Fibroblast of lung (primary cell): ENCODE results near the gene FARP1. TPM values are rescaled to one million over a fixed set of nuclear protein-coding genes. Genes with fewer than 3 reads are reported as not detected.

ENCODE experiments used
- DNase-seq, 2 donors: peaks; one replicate each; pipeline versions ENCODE4 v3.0.0 to v3.0.0-alpha.2; 2010; ENCODE audit warnings: low read depth in 2 of 2
- H2AFZ ChIP-seq: 2 replicates; pipeline ENCODE4 v1.5.1; 2012; ENCODE audit warnings: low read length, control low read depth, inconsistent platforms
- H3K27ac ChIP-seq: 2 replicates; pipeline ENCODE4 v1.5.1; 2011; ENCODE audit warnings: low read length, control low read depth; ENCODE audit not compliant: insufficient read depth
- H3K27me3 ChIP-seq: 2 replicates; pipeline ENCODE4 v1.5.1; 2011; ENCODE audit warnings: mild to moderate bottlenecking, low read length; ENCODE audit not compliant: control insufficient read depth, insufficient read depth
- H3K36me3 ChIP-seq: 2 replicates; pipeline ENCODE4 v1.5.1; 2011; ENCODE audit warnings: low read length; ENCODE audit not compliant: control insufficient read depth, insufficient read depth
- H3K4me1 ChIP-seq: 2 replicates; pipeline ENCODE4 v1.5.1; 2011; ENCODE audit warnings: low read length; ENCODE audit not compliant: control insufficient read depth, insufficient read depth; ENCODE audit errors: extremely low read depth
- H3K4me2 ChIP-seq: 2 replicates; pipeline ENCODE4 v1.5.1; 2011; ENCODE audit warnings: low read length, control low read depth; ENCODE audit not compliant: insufficient read depth; ENCODE audit errors: extremely low read depth
- H3K4me3 ChIP-seq, 4 experiments: fragments of 200-600 bp in 1 of 4; sonication (generic) in 1 of 4; replicated peaks in 1 of 4; 2 replicates each; pipeline ENCODE4 v1.5.1; 2011 to 2016; ENCODE audit warnings: low read length in 4 of 4, low read depth in 3 of 4, mild to moderate bottlenecking in 3 of 4, control low read depth in 2 of 4, inconsistent platforms in 1 of 4, mixed read lengths in 1 of 4; ENCODE audit not compliant: insufficient read depth in 1 of 4; ENCODE audit errors: control extremely low read depth in 1 of 4
- H3K79me2 ChIP-seq: 2 replicates; pipeline ENCODE4 v1.5.1; 2012; ENCODE audit warnings: mild to moderate bottlenecking, low read length, inconsistent platforms; ENCODE audit not compliant: control insufficient read depth, insufficient read depth
- H3K9ac ChIP-seq: 2 replicates; pipeline ENCODE4 v1.5.1; 2011; ENCODE audit warnings: mild to moderate bottlenecking, low read length, control low read depth; ENCODE audit not compliant: insufficient read depth
- H3K9me3 ChIP-seq: 2 replicates; pipeline ENCODE4 v1.5.1; 2012; ENCODE audit warnings: low read depth, low read length; ENCODE audit not compliant: control insufficient read depth, insufficient read depth
- H4K20me1 ChIP-seq: 2 replicates; pipeline ENCODE4 v1.5.1; 2011; ENCODE audit warnings: low read length; ENCODE audit not compliant: control insufficient read depth, insufficient read depth; ENCODE audit errors: extremely low read depth
- EZH2 ChIP-seq: IDR thresholded peaks from 2 replicates; pipeline ENCODE4 v1.5.1; 2012; ENCODE audit warnings: low read length, control low read depth, mild to moderate bottlenecking; ENCODE audit errors: missing control alignments
- polyA plus RNA-seq, 2 donors: library from polyadenylated mRNA; depleted of rRNA in 1 of 2; stranded (reverse) in 1 of 2; unstranded in 1 of 2; fragments of >200 nt; gene quantifications; 2 replicates each; pipeline ENCODE4 v1.2.1, GENCODE V29; 2011 to 2012; ENCODE audit warnings: missing spikeins in 1 of 2
- total RNA-seq: library from RNA; depleted of rRNA; stranded (reverse); fragments of >200 nt; gene quantifications from 2 replicates; pipeline ENCODE4 v1.2.1, GENCODE V29; 2014
- TF ChIP-seq, protein P1 (sequence below), 2 donors: IDR thresholded peaks in 1 of 2; conservative IDR thresholded peaks in 1 of 2; 1 replicate in 1 of 2; 2 replicates in 1 of 2; pipeline ENCODE4 v1.5.1; 2011 to 2012; ENCODE audit warnings: low read length in 2 of 2, control low read depth in 1 of 2, inconsistent platforms in 1 of 2, low read depth in 1 of 2, mild to moderate bottlenecking in 1 of 2

FARP1 gene
- total and polyA plus RNA-seq, 2 donors (not counting 1 experiment from before 2014, with no cell fraction given), result 50.9 to 199 TPM

DNA sequence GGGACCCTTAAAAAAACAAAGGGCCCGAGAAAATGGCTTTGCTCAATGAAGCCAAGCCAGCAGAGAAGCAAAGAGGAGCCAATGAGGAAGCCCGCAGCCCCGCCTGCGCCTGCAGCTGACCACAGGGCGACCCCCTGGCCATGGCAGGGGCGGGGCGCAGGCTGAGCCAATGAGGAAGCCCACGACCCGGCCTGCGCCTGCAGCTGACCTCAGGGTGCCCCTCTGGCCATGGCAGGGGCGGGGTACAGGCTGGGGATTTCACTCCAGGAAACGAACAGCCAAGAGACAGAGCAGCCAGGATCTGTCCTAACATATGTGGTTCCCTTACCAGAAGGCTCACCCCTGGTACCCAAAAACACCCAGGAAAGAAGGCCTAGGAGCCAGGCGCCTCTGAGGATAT is 332.6 kb downstream of the FARP1 start:
- DNase-seq, result peak in 1 of 2 donors; percentile 42

DNA sequence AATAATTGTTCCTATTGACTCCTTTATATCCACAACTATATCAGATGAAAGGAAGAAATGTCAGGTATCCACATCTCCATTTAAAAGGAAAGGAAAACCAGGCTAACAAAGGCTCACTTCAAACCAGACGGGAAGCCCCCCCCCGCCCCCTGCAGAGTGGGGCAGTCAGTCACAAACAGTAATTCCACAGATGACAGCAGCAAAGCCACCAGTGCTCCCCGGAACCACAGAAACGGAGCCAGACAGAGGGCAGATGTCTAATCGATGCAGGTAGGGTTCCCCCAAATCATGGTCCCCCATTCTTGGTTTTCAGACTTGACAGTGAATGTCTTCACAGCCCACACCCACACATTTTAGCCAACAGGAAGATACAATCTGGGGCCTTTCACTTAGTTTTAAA is 333.2 kb downstream of the FARP1 start:
- TF ChIP-seq, protein P1, sequence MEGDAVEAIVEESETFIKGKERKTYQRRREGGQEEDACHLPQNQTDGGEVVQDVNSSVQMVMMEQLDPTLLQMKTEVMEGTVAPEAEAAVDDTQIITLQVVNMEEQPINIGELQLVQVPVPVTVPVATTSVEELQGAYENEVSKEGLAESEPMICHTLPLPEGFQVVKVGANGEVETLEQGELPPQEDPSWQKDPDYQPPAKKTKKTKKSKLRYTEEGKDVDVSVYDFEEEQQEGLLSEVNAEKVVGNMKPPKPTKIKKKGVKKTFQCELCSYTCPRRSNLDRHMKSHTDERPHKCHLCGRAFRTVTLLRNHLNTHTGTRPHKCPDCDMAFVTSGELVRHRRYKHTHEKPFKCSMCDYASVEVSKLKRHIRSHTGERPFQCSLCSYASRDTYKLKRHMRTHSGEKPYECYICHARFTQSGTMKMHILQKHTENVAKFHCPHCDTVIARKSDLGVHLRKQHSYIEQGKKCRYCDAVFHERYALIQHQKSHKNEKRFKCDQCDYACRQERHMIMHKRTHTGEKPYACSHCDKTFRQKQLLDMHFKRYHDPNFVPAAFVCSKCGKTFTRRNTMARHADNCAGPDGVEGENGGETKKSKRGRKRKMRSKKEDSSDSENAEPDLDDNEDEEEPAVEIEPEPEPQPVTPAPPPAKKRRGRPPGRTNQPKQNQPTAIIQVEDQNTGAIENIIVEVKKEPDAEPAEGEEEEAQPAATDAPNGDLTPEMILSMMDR (conservative IDR thresholded peaks at IDR 0.05 in 1 of 2, IDR thresholded peaks at IDR 0.05 in 1 of 2; ENCODE audit: low read depth in 1 of 2, low read length in 2 of 2), result no peak
- no peak for TF ChIP-seq EZH2
- Histone ChIP-seq H3K4me3 (no peak overlapping the region), H3K27ac (peak overlapping the region; percentile 59), H3K79me2 (peaks cover 37% of the 10 kb centered on the region), H3K9me3 (no peaks in the 10 kb centered on the region), H3K4me1 (peaks cover 11% of the 10 kb centered on the region), H3K4me2 (peak overlapping the region; percentile 61), H3K27me3 (no peaks in the 10 kb centered on the region), H2AFZ (no peak overlapping the region), H3K36me3 (peaks cover 10% of the 10 kb centered on the region), H3K9ac (no peak overlapping the region), H4K20me1 (no peaks in the 10 kb centered on the region)
- no peak for DNase-seq

More for the DNA sequence above, 332.6 kb downstream of the FARP1 start:
- Histone ChIP-seq H3K4me3 (no peak overlapping the region), H3K79me2 (peaks cover 36% of the 10 kb centered on the region), H3K4me2 (no peak overlapping the region), H3K9ac (no peak overlapping the region), H3K9me3 (no peaks in the 10 kb centered on the region), H3K27me3 (no peaks in the 10 kb centered on the region), H2AFZ (no peak overlapping the region), H4K20me1 (no peaks in the 10 kb centered on the region), H3K36me3 (peaks cover 10% of the 10 kb centered on the region), H3K4me1 (peaks cover 7% of the 10 kb centered on the region), H3K27ac (no peak overlapping the region)
- TF ChIP-seq EZH2, result no peak
- TF ChIP-seq, protein P1 (conservative IDR thresholded peaks at IDR 0.05 in 1 of 2, IDR thresholded peaks at IDR 0.05 in 1 of 2; ENCODE audit: low read depth in 1 of 2, low read length in 2 of 2), result no peak

DNA sequence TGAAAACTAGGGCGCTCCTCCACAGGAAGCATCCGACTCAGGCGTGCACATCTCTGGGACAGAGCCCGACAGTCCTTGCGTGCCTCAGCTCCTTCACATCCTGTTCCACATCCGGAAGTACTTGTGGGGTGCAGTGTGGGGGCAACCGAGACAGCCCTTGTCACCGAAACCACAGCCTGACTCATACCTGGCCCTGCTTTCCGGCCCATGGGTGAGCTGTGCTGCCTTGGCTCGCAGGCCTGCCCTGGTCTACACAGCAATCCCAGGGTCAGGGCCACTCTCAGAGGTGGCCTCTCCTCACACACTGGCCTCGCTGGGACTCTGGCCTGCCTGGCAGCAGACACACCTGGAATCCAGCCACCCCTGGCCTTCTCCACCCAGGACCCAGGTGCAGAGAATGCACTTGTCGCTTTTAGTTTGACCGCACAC is 333.7 kb downstream of the FARP1 start:
- no peaks in the 10 kb centered on the region for H4K20me1 ChIP-seq
- DNase-seq, result peak; percentile 77 to 96
- H3K4me3 ChIP-seq, result no peak overlapping the region
- H3K4me1 ChIP-seq, result peaks cover 12% of the 10 kb centered on the region
- no peaks in the 10 kb centered on the region for H3K27me3 ChIP-seq
- H2AFZ ChIP-seq, result no peak overlapping the region
- TF ChIP-seq EZH2, result no peak
- TF ChIP-seq, protein P1 (conservative IDR thresholded peaks at IDR 0.05 in 1 of 2, IDR thresholded peaks at IDR 0.05 in 1 of 2; ENCODE audit: low read depth in 1 of 2, low read length in 2 of 2), result no peak
- peaks cover 10% of the 10 kb centered on the region for H3K36me3 ChIP-seq
- H3K27ac ChIP-seq, result peak overlapping the region; percentile 59
- peaks cover 38% of the 10 kb centered on the region for H3K79me2 ChIP-seq
- no peaks in the 10 kb centered on the region for H3K9me3 ChIP-seq
- peak overlapping the region; percentile 61 for H3K4me2 ChIP-seq
- H3K9ac ChIP-seq, result no peak overlapping the region
